Measurements from ENCODE around the gene ZMYND15.

Gene ZMYND15

GRCh38 chr17:4769628-4770027 is 30.0 kb downstream of the ZMYND15 start:
- TF ChIP-seq CTCF (IDR thresholded peaks at IDR 0.05; ENCODE audit: low read length, missing control alignments): no peak
- no peak overlapping the region for H3K4me3 ChIP-seq (replicated peaks; ENCODE audit: low read depth, low read length)
- DNase-seq (ENCODE audit: low read depth): no peak

GRCh38 chr17:4771519-4772234 is 32.0 kb downstream of the ZMYND15 start, which contains the start of gene TM4SF5:
Gene TM4SF5 (plus strand): TSS chr17:4771886. CDS start chr17:4771923, 37 bp downstream.
- no peak within 1 kb of the TSS for H3K4me3 ChIP-seq (replicated peaks; ENCODE audit: low read depth, low read length)
- no peak for TF ChIP-seq CTCF (IDR thresholded peaks at IDR 0.05; ENCODE audit: low read length, missing control alignments)
- no peak for DNase-seq (ENCODE audit: low read depth)

- H3K4me3 ChIP-seq (replicated peaks; ENCODE audit: low read depth, low read length): no peak overlapping the region
- no peak for DNase-seq (ENCODE audit: low read depth)
- no peak for TF ChIP-seq CTCF (IDR thresholded peaks at IDR 0.05; ENCODE audit: low read length, missing control alignments)
Observed at GRCh38 chr17:4772235-4772613, 32.6 kb downstream of the ZMYND15 start.

- TF ChIP-seq CTCF (IDR thresholded peaks at IDR 0.05; ENCODE audit: low read length, missing control alignments): no peak
- no peak for DNase-seq (ENCODE audit: low read depth)
- H3K4me3 ChIP-seq (replicated peaks; ENCODE audit: low read depth, low read length): no peak overlapping the region
Observed at GRCh38 chr17:4777969-4778760, 38.5 kb downstream of the ZMYND15 start.

GRCh38 chr17:4780325-4780955 is 40.8 kb downstream of the ZMYND15 start:
- H3K4me3 ChIP-seq (replicated peaks; ENCODE audit: low read depth, low read length): no peak overlapping the region
- TF ChIP-seq CTCF (IDR thresholded peaks at IDR 0.05; ENCODE audit: low read length, missing control alignments): no peak
- DNase-seq (ENCODE audit: low read depth): no peak

GRCh38 chr17:4782652-4783051 is 43.0 kb downstream of the ZMYND15 start:
- no peak for DNase-seq (ENCODE audit: low read depth)
- no peak for TF ChIP-seq CTCF (IDR thresholded peaks at IDR 0.05; ENCODE audit: low read length, missing control alignments)
- no peak overlapping the region for H3K4me3 ChIP-seq (replicated peaks; ENCODE audit: low read depth, low read length)

All from fibroblast of pulmonary artery (primary cell).